Measurements from ENCODE around the gene BMS1. TPM values are rescaled to one million over a fixed set of nuclear protein-coding genes. Genes with fewer than 3 reads are reported as not detected.

BMS1 gene
- total and polyA plus RNA-seq, 10 of the 15 experiments (the other 5 are each of a cell fraction or from before 2014, with no cell fraction given): 7.6 to 33.6 (median 21.0) TPM

GRCh38 chr10:42782446-42783180 lies at the start of gene BMS1 (continued):
- no peak for TF ChIP-seq BCLAF1 (IDR thresholded peaks at IDR 0.05)
- TF ChIP-seq ATF7 (IDR thresholded peaks at IDR 0.05; ENCODE audit: low read depth): peak; percentile 87
- TF ChIP-seq BMI1 (IDR thresholded peaks at IDR 0.05; ENCODE audit: borderline replicate concordance): no peak
- TF ChIP-seq RBBP5 (conservative IDR thresholded peaks at IDR 0.05): no peak
- TF ChIP-seq CBX5 (IDR thresholded peaks at IDR 0.05; ENCODE audit: low read depth): peak; percentile 93
- 0 out of 2 replicates have a peak, but pooled peaks have one; percentile 51 for TF ChIP-seq IRF3 (IDR thresholded peaks at IDR 0.05)
- no peak for TF ChIP-seq KDM1A (IDR thresholded peaks at IDR 0.05; ENCODE audit: borderline replicate concordance)
- peak; percentile 84 for TF ChIP-seq ZNF687 (IDR thresholded peaks at IDR 0.05)
- TF ChIP-seq TCF12 (IDR thresholded peaks at IDR 0.05; ENCODE audit: low read depth, low read length): peak; percentile 65; the same call in 1 of the 2 replicates
- TF ChIP-seq SP1 (IDR thresholded peaks at IDR 0.05; ENCODE audit: low read depth, low read length): peak; percentile 84
- peak; percentile 73 for TF ChIP-seq SREBF2 (IDR thresholded peaks at IDR 0.05; ENCODE audit: low read length)
- TF ChIP-seq MTA3 (IDR thresholded peaks at IDR 0.05; ENCODE audit: borderline replicate concordance, low read length): no peak
- TF ChIP-seq RAD51 (IDR thresholded peaks at IDR 0.05): no peak
- TF ChIP-seq STAT1 (conservative IDR thresholded peaks at IDR 0.05): 0 out of 2 replicates have a peak, but pooled peaks have one; percentile 74
- peak; percentile 83 for TF ChIP-seq PKNOX1 (IDR thresholded peaks at IDR 0.05)
- TF ChIP-seq MYB (IDR thresholded peaks at IDR 0.05; ENCODE audit: borderline replicate concordance, low read depth, low read length): peak; percentile 45; the same call in 1 of the 2 replicates
- TF ChIP-seq CHD1 (IDR thresholded peaks at IDR 0.05; ENCODE audit: low read depth, low read length): no peak
- peak; percentile 92 for TF ChIP-seq POLR2AphosphoS2 (IDR thresholded peaks at IDR 0.05; ENCODE audit: low read depth, low read length)
- TF ChIP-seq RELA (IDR thresholded peaks at IDR 0.05; ENCODE audit: borderline replicate concordance, partially characterized antibody): peak; percentile 86
- no peak for TF ChIP-seq NFYA (IDR thresholded peaks at IDR 0.05; ENCODE audit: borderline replicate concordance, low read depth, low read length)
- TF ChIP-seq CREB1 (IDR thresholded peaks at IDR 0.05; ENCODE audit: low read depth): peak; percentile 75
